Activated T-helper 17 cell treated with anti-CD3 and anti-CD28 coated beads, Interleukin-2, amount 50 U/mL, for 72 hours (primary cell): ENCODE results near the gene MXRA8. TPM values are rescaled to one million over a fixed set of nuclear protein-coding genes. Genes with fewer than 3 reads are reported as not detected.
A peak's percentile ranks its signal among the peaks of the same experiment; 100 is the strongest.
"Not testable (repeated sequence)": the region's sequence is repeated elsewhere in the genome, so short reads cannot be mapped to it uniquely, and the experiment has no call there.

Experiments
- ATAC-seq: fragments of 150-1000 bp; cut with Tn5 transposase; replicated peaks from 2 replicates; pipeline ENCODE4 v1.10.0; 2021; ENCODE audit warnings: mild to moderate bottlenecking, moderate library complexity
- H3K27ac Mint-ChIP-seq: one replicate; pipeline ENCODE4 v1.8.0; 2022; ENCODE audit warnings: mixed read lengths
- H3K27me3 Mint-ChIP-seq: one replicate; pipeline ENCODE4 v1.8.0; 2022; ENCODE audit warnings: mixed read lengths
- H3K36me3 Mint-ChIP-seq: one replicate; pipeline ENCODE4 v1.8.0; 2022; ENCODE audit warnings: low read depth, mild to moderate bottlenecking, mixed read lengths
- H3K4me1 Mint-ChIP-seq: one replicate; pipeline ENCODE4 v1.8.0; 2022; ENCODE audit warnings: mixed read lengths
- H3K4me3 Mint-ChIP-seq: one replicate; pipeline ENCODE4 v1.8.0; 2022; ENCODE audit warnings: mild to moderate bottlenecking, mixed read lengths
- H3K9me3 Mint-ChIP-seq: one replicate; pipeline ENCODE4 v1.8.0; 2022; ENCODE audit warnings: mixed read lengths
- total RNA-seq, 2 donors: library from RNA; stranded (reverse); gene quantifications; one replicate each; pipeline ENCODE4 v1.2.3, GENCODE V29; 2022

Gene MXRA8
- total RNA-seq, 2 donors from 2014 or later: 0.56 TPM; not detected in 1

DNA sequence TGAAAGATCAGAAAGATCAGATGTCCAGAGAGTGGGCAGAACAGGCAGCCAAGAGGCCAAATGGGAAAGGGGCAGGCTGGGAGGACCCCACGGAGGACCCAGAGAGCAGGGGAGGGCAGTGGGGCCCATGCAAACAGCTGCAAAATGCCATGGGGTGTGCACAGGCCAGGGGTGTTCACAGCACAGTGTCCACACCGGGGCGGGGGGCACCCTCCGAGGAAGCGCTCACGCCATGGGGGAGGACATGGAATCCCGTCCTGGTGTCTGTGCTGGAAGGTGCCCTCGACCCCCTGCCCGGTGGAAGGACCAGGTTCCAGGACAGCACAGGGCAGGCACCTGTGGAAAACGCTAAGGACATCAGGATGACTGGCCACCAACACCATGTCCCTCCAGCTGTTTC is 35.4 kb downstream of the MXRA8 start:
- peaks cover 29% of the 10 kb centered on the region for H3K36me3 Mint-ChIP-seq

GRCh38 chr1:1322418-1322817 is 35.9 kb downstream of the MXRA8 start:
- Mint-ChIP-seq H3K27me3 (no peaks in the 10 kb centered on the region), H3K9me3 (no peaks in the 10 kb centered on the region), H3K4me1 (peaks cover 13% of the 10 kb centered on the region), H3K27ac (peak overlapping the region; percentile 86), H3K36me3 (peaks cover 34% of the 10 kb centered on the region), H3K4me3 (peak overlapping the region; percentile 80)
- no peak for ATAC-seq

More for the DNA sequence above, 35.4 kb downstream of the MXRA8 start:
- H3K9me3 Mint-ChIP-seq: no peaks in the 10 kb centered on the region
- peaks cover 13% of the 10 kb centered on the region for H3K4me1 Mint-ChIP-seq
- ATAC-seq: no peak
- H3K4me3 Mint-ChIP-seq: peak overlapping the region; percentile 80
- H3K27me3 Mint-ChIP-seq: no peaks in the 10 kb centered on the region
- peak overlapping the region; percentile 86 for H3K27ac Mint-ChIP-seq

GRCh38 chr1:1321477-1321876 is 36.9 kb downstream of the MXRA8 start:
- H3K4me1 Mint-ChIP-seq: peaks cover 13% of the 10 kb centered on the region
- no peaks in the 10 kb centered on the region for H3K27me3 Mint-ChIP-seq
- peaks cover 42% of the 10 kb centered on the region for H3K36me3 Mint-ChIP-seq
- ATAC-seq: no peak
- H3K9me3 Mint-ChIP-seq: no peaks in the 10 kb centered on the region
- H3K27ac Mint-ChIP-seq: no peak overlapping the region
- H3K4me3 Mint-ChIP-seq: no peak overlapping the region

DNA sequence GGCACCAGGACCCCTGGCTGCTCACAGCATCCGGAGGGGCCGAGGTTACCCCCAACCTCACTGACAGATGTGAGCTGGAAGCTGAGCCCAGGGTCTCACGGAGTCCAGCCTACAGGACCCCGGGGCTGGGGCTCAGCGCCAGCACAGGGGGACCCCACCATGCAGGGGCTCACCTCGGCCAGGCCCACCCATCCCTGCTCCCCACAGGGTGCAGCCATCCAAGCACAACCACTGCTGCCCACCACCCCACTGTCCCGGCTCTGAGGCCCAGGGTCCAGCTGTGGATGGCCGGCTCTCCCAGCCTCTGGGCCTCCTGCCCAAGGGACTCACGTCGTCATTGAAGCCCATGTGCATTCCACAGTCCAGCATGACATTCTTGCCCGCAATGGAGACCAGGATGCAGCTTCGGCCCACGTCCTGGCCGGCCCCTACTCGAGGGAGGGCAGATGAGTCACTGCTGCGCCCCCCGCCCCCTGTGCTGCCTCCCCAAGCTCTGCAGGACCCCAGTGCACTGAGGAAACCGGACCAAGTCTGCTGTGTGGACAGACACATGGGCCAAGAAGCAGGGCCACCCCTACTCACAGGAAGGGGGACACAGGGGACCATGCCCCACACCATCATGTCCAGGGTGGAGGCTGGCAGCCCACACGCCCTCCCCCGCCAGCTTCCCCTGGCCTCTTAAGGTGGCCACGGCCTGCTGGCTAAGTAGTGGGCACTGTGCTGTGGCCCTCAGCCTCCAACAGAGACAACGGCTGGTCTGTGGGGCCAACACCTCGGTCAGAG is 37.5 kb downstream of the MXRA8 start:
- Mint-ChIP-seq H3K27ac (no peak overlapping the region), H3K4me1 (peaks cover 13% of the 10 kb centered on the region), H3K36me3 (peaks cover 48% of the 10 kb centered on the region)

GRCh38 chr1:1319646-1319941 is 38.8 kb downstream of the MXRA8 start:
- ATAC-seq: no peak
- Mint-ChIP-seq H3K27ac (no peak overlapping the region), H3K4me1 (peaks cover 13% of the 10 kb centered on the region)

More for the DNA sequence above, 37.5 kb downstream of the MXRA8 start:
- ATAC-seq: no peak
- no peaks in the 10 kb centered on the region for H3K27me3 Mint-ChIP-seq
- no peaks in the 10 kb centered on the region for H3K9me3 Mint-ChIP-seq
- H3K4me3 Mint-ChIP-seq: no peak overlapping the region

DNA sequence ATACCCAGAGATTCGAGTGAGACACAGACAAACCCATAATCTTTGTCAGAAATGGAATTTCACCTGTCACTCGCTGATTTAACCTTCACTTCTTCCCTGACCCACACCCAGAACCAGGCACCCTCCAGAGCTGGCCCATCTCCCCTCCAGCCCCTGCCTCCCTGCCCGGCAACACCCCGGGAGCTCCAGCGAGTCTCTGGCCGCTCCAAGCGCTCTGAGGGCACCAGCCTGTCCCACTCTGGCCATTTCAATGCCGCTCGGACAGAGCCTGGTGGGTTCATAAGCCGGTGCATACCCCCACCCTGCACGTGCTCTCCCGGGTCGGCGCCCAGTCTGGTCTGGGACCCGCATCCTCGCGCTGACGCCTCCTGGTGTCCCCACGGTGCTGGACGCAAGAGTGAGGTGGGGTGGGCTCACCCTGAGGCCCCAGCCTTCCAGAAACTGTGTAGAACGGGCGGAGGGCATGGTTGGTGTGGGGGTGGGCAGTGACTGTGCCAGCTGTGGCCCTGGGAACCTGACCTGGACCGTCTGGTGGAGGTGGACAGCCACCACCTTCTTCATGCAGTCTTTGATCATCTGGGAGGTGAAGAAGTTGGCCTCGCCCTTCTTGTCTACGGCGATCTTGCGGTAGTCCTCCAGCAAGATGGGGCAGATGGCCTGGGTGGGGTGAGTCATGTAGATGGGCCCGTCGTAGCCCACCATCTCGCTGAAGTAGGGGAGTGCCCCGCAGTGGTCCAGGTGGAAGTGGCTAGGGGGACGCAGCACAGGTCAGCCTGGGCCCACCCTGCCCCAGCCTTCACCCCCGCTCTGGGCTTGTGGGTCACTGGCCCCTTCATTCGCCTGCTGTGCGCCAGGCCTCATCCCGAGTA is 39.3 kb downstream of the MXRA8 start:
- H3K27ac Mint-ChIP-seq: no peak overlapping the region
- H3K36me3 Mint-ChIP-seq: peaks cover 58% of the 10 kb centered on the region
- H3K27me3 Mint-ChIP-seq: no peaks in the 10 kb centered on the region
- no peak for ATAC-seq
- no peaks in the 10 kb centered on the region for H3K9me3 Mint-ChIP-seq
- H3K4me3 Mint-ChIP-seq: no peak overlapping the region
- H3K4me1 Mint-ChIP-seq: peaks cover 13% of the 10 kb centered on the region

More at GRCh38 chr1:1319646-1319941, 38.8 kb downstream of the MXRA8 start:
- no peaks in the 10 kb centered on the region for H3K27me3 Mint-ChIP-seq
- no peak overlapping the region for H3K4me3 Mint-ChIP-seq
- H3K9me3 Mint-ChIP-seq: no peaks in the 10 kb centered on the region
- peaks cover 58% of the 10 kb centered on the region for H3K36me3 Mint-ChIP-seq

- Mint-ChIP-seq H3K4me1 (peaks cover 7% of the 10 kb centered on the region), H3K9me3 (no peaks in the 10 kb centered on the region), H3K36me3 (peaks cover 60% of the 10 kb centered on the region), H3K27me3 (no peaks in the 10 kb centered on the region), H3K27ac (no peak overlapping the region), H3K4me3 (no peak overlapping the region)
- no peak for ATAC-seq
Measured at GRCh38 chr1:1318131-1318652, 40.2 kb downstream of the MXRA8 start.

GRCh38 chr1:1317420-1317819 is 40.9 kb downstream of the MXRA8 start:
- Mint-ChIP-seq H3K27me3 (no peaks in the 10 kb centered on the region), H3K4me3 (no peak overlapping the region), H3K9me3 (no peaks in the 10 kb centered on the region), H3K27ac (no peak overlapping the region), H3K4me1 (peaks cover 5% of the 10 kb centered on the region), H3K36me3 (peaks cover 67% of the 10 kb centered on the region)
- ATAC-seq: no peak

DNA sequence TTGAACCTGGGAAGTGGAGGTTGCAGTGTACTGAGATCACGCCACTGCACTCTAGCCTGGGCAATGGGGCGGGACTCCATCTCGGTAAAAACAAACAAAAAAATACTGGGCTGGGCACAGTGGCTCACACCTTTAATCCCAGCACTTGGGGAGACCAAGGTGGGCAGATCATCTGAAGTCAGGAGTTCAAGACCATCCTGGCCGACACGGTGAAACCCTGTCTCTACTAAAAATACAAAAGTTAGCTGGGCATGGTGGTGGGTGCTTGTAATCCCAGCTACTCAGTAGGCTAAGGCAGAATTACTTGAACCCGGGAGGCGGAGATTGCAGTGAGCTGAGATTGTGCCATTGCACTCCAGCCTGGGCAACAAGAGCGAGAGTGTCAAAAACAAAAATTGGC is 42.2 kb downstream of the MXRA8 start:
- H3K27ac Mint-ChIP-seq, H3K9me3 Mint-ChIP-seq, H3K27me3 Mint-ChIP-seq, ATAC-seq, H3K4me1 Mint-ChIP-seq, H3K4me3 Mint-ChIP-seq: not testable (repeated sequence)
- H3K36me3 Mint-ChIP-seq: peaks cover 72% of the 10 kb centered on the region

- peaks cover 74% of the 10 kb centered on the region for H3K36me3 Mint-ChIP-seq
- no peaks in the 10 kb centered on the region for H3K4me1 Mint-ChIP-seq
Measured at GRCh38 chr1:1315435-1315954, 42.9 kb downstream of the MXRA8 start.

GRCh38 chr1:1314678-1315335 is 43.5 kb downstream of the MXRA8 start:
- peak overlapping the region; percentile 58 for H3K27ac Mint-ChIP-seq
- no peak overlapping the region for H3K4me3 Mint-ChIP-seq
- no peaks in the 10 kb centered on the region for H3K4me1 Mint-ChIP-seq
- no peak for ATAC-seq
- H3K27me3 Mint-ChIP-seq: no peaks in the 10 kb centered on the region
- H3K9me3 Mint-ChIP-seq: no peaks in the 10 kb centered on the region
- peaks cover 70% of the 10 kb centered on the region for H3K36me3 Mint-ChIP-seq

More at GRCh38 chr1:1315435-1315954, 42.9 kb downstream of the MXRA8 start:
- no peak overlapping the region for H3K4me3 Mint-ChIP-seq
- H3K9me3 Mint-ChIP-seq: no peaks in the 10 kb centered on the region
- no peaks in the 10 kb centered on the region for H3K27me3 Mint-ChIP-seq
- ATAC-seq: no peak
- H3K27ac Mint-ChIP-seq: no peak overlapping the region

DNA sequence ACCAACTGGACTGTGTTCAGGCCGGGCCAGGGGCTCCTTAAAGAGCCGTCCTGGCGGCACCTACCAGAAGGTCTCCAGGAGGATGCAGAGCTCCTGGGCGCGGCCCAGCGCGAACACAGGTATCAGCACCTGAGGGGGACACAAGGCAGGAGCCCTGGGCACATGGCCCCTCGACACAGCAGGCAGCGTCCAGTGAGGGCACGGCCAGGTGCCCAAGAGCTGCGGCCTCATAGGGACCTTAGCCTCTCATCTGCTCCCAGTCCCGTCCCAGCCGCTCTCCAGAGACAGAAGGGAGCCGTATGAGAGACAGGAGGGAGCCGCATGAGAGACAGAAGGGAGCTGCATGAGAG is 44.1 kb downstream of the MXRA8 start:
- no peak for ATAC-seq
- Mint-ChIP-seq H3K27me3 (no peaks in the 10 kb centered on the region), H3K9me3 (no peaks in the 10 kb centered on the region), H3K27ac (no peak overlapping the region), H3K4me3 (no peak overlapping the region), H3K4me1 (no peaks in the 10 kb centered on the region), H3K36me3 (peaks cover 64% of the 10 kb centered on the region)

GRCh38 chr1:1313500-1314236 is 44.7 kb downstream of the MXRA8 start:
- H3K9me3 Mint-ChIP-seq: no peaks in the 10 kb centered on the region
- H3K27ac Mint-ChIP-seq: no peak overlapping the region
- no peaks in the 10 kb centered on the region for H3K27me3 Mint-ChIP-seq
- H3K4me3 Mint-ChIP-seq: no peak overlapping the region
- no peak for ATAC-seq
- H3K36me3 Mint-ChIP-seq: peaks cover 58% of the 10 kb centered on the region
- no peaks in the 10 kb centered on the region for H3K4me1 Mint-ChIP-seq
